ENCODE data around the gene CEACAM5. TPM values are rescaled to one million over a fixed set of nuclear protein-coding genes. Genes with fewer than 3 reads are reported as not detected.
"Not testable (repeated sequence)": the region's sequence is repeated elsewhere in the genome, so short reads cannot be mapped to it uniquely, and the experiment has no call there.

The CEACAM5 gene
- total RNA-seq, 1 experiment from 2014 or later, result not detected

DNA sequence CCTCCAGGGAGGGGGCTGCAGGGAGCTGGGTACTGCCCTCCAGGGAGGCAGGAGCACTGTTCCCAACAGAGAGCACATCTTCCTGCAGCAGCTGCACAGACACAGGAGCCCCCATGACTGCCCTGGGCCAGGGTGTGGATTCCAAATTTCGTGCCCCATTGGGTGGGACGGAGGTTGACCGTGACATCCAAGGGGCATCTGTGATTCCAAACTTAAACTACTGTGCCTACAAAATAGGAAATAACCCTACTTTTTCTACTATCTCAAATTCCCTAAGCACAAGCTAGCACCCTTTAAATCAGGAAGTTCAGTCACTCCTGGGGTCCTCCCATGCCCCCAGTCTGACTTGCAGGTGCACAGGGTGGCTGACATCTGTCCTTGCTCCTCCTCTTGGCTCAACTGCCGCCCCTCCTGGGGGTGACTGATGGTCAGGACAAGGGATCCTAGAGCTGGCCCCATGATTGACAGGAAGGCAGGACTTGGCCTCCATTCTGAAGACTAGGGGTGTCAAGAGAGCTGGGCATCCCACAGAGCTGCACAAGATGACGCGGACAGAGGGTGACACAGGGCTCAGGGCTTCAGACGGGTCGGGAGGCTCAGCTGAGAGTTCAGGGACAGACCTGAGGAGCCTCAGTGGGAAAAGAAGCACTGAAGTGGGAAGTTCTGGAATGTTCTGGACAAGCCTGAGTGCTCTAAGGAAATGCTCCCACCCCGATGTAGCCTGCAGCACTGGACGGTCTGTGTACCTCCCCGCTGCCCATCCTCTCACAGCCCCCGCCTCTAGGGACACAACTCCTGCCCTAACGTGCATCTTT lies 7.8 kb upstream of the CEACAM5 start:
- no peak for DNase-seq (ENCODE audit: low read depth)

DNA sequence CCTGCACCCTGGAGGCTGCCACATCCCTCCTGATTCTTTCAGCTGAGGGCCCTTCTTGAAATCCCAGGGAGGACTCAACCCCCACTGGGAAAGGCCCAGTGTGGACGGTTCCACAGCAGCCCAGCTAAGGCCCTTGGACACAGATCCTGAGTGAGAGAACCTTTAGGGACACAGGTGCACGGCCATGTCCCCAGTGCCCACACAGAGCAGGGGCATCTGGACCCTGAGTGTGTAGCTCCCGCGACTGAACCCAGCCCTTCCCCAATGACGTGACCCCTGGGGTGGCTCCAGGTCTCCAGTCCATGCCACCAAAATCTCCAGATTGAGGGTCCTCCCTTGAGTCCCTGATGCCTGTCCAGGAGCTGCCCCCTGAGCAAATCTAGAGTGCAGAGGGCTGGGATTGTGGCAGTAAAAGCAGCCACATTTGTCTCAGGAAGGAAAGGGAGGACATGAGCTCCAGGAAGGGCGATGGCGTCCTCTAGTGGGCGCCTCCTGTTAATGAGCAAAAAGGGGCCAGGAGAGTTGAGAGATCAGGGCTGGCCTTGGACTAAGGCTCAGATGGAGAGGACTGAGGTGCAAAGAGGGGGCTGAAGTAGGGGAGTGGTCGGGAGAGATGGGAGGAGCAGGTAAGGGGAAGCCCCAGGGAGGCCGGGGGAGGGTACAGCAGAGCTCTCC lies 6.9 kb upstream of the CEACAM5 start:
- DNase-seq (ENCODE audit: low read depth), result peak; percentile 55

DNA sequence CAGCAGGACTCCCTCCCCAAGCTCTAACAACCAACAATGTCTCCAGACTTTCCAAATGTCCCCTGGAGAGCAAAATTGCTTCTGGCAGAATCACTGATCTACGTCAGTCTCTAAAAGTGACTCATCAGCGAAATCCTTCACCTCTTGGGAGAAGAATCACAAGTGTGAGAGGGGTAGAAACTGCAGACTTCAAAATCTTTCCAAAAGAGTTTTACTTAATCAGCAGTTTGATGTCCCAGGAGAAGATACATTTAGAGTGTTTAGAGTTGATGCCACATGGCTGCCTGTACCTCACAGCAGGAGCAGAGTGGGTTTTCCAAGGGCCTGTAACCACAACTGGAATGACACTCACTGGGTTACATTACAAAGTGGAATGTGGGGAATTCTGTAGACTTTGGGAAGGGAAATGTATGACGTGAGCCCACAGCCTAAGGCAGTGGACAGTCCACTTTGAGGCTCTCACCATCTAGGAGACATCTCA lies 6.2 kb upstream of the CEACAM5 start:
- DNase-seq (ENCODE audit: low read depth), result peak; percentile 81

DNA sequence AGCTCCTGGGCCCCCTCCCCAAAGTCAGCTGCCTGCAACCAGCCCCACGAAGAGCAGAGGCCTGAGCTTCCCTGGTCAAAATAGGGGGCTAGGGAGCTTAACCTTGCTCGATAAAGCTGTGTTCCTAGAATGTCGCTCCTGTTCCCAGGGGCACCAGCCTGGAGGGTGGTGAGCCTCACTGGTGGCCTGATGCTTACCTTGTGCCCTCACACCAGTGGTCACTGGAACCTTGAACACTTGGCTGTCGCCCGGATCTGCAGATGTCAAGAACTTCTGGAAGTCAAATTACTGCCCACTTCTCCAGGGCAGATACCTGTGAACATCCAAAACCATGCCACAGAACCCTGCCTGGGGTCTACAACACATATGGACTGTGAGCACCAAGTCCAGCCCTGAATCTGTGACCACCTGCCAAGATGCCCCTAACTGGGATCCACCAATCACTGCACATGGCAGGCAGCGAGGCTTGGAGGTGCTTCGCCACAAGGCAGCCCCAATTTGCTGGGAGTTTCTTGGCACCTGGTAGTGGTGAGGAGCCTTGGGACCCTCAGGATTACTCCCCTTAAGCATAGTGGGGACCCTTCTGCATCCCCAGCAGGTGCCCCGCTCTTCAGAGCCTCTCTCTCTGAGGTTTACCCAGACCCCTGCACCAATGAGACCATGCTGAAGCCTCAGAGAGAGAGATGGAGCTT lies 4.7 kb upstream of the CEACAM5 start:
- DNase-seq (ENCODE audit: low read depth), result no peak

DNA sequence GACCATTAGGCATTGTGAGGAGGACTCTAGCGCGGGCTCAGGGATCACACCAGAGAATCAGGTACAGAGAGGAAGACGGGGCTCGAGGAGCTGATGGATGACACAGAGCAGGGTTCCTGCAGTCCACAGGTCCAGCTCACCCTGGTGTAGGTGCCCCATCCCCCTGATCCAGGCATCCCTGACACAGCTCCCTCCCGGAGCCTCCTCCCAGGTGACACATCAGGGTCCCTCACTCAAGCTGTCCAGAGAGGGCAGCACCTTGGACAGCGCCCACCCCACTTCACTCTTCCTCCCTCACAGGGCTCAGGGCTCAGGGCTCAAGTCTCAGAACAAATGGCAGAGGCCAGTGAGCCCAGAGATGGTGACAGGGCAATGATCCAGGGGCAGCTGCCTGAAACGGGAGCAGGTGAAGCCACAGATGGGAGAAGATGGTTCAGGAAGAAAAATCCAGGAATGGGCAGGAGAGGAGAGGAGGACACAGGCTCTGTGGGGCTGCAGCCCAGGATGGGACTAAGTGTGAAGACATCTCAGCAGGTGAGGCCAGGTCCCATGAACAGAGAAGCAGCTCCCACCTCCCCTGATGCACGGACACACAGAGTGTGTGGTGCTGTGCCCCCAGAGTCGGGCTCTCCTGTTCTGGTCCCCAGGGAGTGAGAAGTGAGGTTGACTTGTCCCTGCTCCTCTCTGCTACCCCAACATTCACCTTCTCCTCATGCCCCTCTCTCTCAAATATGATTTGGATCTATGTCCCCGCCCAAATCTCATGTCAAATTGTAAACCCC lies 2.8 kb upstream of the CEACAM5 start:
- peak; percentile 51 for DNase-seq (ENCODE audit: low read depth)

DNA sequence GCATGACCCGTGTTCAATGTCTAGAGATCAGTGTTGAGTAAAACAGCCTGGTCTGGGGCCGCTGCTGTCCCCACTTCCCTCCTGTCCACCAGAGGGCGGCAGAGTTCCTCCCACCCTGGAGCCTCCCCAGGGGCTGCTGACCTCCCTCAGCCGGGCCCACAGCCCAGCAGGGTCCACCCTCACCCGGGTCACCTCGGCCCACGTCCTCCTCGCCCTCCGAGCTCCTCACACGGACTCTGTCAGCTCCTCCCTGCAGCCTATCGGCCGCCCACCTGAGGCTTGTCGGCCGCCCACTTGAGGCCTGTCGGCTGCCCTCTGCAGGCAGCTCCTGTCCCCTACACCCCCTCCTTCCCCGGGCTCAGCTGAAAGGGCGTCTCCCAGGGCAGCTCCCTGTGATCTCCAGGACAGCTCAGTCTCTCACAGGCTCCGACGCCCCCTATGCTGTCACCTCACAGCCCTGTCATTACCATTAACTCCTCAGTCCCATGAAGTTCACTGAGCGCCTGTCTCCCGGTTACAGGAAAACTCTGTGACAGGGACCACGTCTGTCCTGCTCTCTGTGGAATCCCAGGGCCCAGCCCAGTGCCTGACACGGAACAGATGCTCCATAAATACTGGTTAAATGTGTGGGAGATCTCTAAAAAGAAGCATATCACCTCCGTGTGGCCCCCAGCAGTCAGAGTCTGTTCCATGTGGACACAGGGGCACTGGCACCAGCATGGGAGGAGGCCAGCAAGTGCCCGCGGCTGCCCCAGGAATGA lies 1.5 kb upstream of the CEACAM5 start:
- peak; percentile 81 for DNase-seq (ENCODE audit: low read depth)

DNA sequence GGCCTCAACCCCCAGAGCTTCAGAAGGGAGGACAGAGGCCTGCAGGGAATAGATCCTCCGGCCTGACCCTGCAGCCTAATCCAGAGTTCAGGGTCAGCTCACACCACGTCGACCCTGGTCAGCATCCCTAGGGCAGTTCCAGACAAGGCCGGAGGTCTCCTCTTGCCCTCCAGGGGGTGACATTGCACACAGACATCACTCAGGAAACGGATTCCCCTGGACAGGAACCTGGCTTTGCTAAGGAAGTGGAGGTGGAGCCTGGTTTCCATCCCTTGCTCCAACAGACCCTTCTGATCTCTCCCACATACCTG lies 969 bp upstream of the CEACAM5 start:
- peak; percentile 16 for DNase-seq (ENCODE audit: low read depth)

DNA sequence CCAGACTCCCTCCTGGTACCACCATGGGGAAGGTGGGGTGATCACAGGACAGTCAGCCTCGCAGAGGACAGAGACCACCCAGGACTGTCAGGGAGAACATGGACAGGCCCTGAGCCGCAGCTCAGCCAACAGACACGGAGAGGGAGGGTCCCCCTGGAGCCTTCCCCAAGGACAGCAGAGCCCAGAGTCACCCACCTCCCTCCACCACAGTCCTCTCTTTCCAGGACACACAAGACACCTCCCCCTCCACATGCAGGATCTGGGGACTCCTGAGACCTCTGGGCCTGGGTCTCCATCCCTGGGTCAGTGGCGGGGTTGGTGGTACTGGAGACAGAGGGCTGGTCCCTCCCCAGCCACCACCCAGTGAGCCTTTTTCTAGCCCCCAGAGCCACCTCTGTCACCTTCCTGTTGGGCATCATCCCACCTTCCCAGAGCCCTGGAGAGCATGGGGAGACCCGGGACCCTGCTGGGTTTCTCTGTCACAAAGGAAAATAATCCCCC lies 505 bp upstream of the CEACAM5 start:
- no peak for DNase-seq (ENCODE audit: low read depth)

DNA sequence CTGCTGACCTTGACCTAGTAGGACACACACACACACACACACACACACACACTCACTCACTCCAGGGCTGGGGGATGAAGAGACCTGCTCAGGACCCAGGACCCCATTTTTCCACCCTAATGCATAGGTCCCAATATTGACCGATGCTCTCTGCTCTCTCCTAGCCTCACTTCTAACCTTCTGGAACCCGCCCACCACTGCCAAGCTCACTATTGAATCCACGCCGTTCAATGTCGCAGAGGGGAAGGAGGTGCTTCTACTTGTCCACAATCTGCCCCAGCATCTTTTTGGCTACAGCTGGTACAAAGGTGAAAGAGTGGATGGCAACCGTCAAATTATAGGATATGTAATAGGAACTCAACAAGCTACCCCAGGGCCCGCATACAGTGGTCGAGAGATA lies 1.1 kb downstream of the CEACAM5 start:
- DNase-seq (ENCODE audit: low read depth), result not testable (repeated sequence)

DNA sequence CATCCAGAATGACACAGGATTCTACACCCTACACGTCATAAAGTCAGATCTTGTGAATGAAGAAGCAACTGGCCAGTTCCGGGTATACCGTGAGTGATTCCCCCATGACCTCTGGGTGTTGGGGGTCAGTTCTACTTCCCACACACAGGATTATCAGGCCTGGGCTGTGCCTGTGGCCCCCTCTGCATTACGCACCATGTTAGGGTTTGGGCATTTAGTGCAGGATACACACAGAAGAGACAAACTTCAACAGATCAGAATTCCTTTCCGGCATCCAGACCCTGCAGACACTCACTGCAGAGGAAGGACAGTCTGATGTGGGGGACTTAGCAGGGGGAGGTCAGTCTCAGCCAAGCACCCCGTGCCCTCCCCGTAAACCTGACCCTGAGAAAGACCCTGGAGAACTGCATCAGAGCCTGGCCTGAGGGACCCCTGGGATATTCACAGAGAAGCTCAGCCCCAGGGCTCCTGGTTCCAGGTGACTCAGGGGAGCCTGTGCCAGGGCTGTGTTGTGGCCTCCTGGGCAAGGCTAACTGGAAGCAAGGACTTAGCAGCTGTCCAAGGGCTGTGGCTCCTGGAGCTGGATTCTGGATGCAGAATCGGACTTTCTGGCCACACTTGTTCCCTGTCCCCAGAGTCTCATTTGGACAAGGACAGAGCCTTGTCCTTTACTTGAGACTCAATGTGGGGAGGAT lies 1.7 kb downstream of the CEACAM5 start:
- DNase-seq (ENCODE audit: low read depth), result no peak

DNA sequence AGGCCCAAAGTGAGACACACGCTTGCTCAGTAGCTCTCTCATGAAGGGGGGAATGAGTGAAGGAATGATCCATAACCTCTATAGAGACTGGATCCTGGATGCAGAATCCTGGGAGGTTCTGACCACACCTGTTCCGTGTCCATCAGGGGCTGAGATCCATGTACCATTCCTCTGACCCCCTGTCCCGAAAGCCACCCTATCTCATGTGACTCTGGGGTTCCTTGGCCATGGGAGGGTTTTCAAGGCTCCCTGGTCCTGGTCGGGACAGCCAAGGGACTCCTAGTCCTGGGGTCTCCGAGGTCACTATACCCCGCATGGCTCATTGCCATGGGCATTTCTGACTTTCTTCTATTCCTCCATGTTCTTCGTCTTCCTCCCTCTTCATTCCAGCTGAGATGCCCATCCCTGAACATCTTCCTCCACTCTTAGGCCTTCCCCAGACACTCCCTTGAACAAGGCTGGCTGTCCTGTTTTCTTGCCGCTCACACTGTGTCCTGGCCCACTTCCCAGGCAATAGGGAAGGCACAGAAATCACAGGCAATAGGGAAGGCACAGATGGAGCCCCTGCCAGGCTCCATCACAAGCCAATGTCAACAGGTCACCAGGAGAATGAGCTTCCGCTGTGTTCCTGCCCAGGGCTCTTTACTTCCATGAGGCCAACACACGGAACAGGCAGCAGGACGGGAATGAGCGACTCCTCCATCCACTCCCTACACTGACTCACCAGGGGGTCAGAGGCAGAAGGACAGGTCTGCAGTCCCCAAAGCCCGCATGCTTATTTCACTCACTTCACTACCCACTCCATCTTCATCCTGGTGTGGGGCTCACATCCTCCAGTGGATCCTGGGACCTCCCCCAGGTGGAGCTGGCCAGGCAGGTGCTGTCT lies 3.2 kb downstream of the CEACAM5 start:
- no peak for DNase-seq (ENCODE audit: low read depth)

DNA sequence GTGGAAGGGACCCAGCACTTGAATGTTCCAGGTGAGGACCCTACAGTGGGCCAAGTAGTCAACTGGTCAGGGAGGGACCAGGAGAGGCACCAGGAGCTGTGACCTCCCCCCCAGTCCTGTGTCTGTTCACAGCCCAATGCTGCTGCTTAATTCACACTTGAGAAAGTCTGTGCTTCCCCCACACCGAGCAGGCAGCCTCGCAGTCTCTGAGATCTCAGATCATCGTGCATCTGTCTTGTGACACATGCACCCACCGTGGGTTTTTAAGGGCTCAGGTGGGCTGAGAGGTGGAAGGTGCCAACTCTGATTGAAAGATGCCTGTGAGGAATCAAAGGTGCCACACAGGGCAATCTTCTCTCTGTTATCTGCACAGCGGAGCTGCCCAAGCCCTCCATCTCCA lies 6.2 kb downstream of the CEACAM5 start:
- DNase-seq (ENCODE audit: low read depth), result no peak

DNA sequence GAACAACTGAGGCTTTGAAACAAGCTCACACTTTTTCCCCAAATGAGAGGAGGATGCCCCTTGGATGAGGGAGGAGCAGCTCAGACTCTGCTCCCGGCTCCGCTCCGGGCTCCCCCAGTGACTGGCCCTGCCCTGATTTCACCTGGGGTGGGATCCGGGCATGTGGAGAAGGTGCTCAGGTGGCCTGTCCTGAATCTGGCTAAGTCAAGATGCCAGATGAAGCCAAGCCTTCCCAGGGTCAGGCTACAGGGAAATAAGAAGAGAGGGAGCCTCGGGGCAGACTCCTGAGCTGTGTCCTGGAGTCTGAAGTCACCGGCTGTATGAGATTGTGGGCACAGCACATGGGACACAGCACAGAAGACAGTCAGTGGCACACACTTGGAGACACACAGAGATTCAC lies 10.3 kb downstream of the CEACAM5 start:
- DNase-seq (ENCODE audit: low read depth), result no peak

DNA sequence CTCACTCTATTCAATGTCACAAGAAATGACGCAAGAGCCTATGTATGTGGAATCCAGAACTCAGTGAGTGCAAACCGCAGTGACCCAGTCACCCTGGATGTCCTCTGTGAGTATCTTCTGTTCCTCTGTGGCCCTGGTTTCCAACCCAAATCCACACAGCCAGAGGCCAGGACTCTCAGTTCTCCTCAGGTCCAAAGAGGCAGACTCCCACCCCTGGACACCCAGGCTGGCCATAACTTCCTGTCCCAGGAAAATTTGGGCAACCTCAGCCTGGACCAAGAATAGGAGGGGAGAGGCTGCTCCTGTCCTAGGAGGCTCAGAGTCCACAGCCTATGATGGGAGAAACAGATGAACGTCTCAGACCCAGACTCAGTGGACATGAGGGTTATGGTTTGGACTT lies 11.7 kb downstream of the CEACAM5 start:
- DNase-seq (ENCODE audit: low read depth), result no peak

DNA sequence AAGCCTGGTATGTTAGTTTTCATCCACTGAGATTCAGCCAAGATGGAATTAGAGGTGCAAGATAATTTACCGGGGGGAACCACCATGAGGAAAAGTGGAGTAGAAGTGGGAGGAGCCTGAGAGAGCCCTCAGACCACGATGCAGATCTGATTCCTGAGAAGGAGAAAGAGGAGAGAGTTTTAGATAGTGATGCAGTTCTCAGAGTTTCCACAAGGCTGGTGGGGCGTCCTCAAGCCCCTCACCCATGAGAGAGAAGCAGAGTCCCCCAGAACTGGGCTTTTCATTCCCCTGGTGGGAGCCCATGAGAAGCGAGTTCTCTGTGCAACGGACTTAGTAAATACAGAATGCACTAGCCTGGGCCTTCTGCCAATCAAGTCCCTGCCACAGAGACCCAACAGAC lies 18.1 kb downstream of the CEACAM5 start:
- no peak for DNase-seq (ENCODE audit: low read depth)

DNA sequence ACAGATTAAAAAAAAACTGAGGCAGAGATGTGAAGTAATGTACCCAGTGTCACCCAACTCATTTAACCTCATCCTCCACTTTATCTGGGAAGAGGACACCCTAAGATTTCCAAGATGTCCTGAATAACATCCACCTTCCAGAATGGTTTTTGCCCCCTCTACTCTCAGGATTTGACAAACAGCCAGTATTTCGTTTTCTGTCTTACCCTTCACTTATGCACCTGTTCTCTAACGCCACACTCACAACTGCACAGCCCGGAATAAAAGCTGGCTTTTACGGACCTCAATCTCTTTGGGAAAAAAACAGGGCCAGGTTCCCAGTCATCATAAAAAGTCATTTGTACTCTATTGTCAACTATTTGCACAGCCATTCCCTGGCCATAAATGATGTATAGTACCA lies 25.7 kb downstream of the CEACAM5 start:
- no peak for DNase-seq (ENCODE audit: low read depth)

DNA sequence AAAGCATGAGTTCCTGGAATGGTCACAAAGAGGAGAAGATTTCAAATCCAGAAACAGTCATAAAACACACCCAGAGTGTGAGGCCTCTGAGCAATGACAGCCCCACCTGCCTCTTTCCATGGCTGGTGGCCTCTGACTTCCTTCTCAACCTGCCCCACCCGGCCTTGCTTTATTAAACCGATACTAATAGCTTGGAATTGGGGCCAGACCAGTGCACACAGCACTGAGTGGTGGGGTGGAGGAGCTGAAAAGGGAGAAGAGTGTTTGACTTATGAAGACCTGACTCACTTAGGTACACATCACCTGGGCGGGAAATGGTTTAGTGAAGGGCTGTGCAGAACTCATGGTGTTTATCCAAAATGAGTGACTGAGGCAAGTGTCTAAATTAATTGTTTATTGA lies 26.2 kb downstream of the CEACAM5 start:
- DNase-seq (ENCODE audit: low read depth), result no peak

DNA sequence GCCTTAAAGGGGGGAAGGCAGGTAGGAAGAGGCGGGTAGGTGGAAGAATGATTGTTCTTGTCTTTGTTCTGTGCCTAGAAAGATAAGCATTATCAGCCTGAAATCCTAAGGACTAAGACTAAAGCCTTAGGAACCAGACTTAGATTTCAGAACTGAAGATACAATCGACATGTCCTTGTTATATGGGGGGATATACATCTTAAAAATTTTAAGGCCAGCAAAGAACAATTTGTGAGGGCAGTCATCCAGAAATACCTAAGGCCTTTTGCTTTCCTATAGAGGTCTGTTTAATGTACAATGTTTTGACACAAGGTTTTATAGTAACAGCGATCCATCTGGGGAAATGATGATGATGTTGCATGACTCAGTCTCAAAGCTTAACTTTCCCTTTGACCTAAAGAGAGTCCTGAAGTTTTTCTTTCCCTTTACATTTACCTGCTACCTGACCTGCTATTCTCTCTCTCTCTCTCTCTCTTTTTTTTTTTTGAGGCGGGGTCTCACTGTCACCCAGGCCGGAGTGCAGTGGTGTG lies 26.7 kb downstream of the CEACAM5 start:
- peak; percentile 39 for DNase-seq (ENCODE audit: low read depth)

DNA sequence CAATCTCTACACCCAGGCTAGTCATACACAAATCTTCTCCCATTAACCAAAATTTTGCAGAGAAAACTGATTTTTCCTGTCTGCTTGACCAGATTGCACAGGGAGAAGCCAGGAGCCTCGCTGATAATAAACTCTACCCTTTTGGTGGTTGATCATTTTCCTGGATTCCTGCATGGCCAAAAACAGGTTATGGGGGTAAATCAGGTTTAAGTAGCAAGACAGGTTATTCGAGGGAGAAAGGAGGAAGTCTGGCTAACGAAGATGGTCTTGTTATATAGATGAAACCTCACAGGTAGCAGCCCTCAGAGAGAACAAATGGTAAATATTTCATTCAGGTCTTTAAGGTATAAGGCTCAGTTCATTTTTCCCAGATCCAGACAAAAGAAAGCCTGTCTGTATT lies 30.9 kb downstream of the CEACAM5 start:
- DNase-seq (ENCODE audit: low read depth), result no peak

Data from Daoy (cell line).